Hepatocyte (in vitro differentiated cells): ENCODE measurements around the gene PLXNB2. TPM values are rescaled to one million over a fixed set of nuclear protein-coding genes. Genes with fewer than 3 reads are reported as not detected.

Experiments used
- DNase-seq: peaks from one replicate; pipeline ENCODE4 v3.0.0-alpha.2; 2016; ENCODE audit warnings: low spot score
- H2AFZ ChIP-seq: fragments of 200-600 bp; sonication (generic); 2 replicates; pipeline ENCODE4 v1.6.0; 2016; ENCODE audit warnings: antibody characterized with exemption, mild to moderate bottlenecking
- H3K27ac ChIP-seq: fragments of 200-600 bp; sonication (generic); 2 replicates; pipeline ENCODE4 v1.5.1; 2016; ENCODE audit warnings: mild to moderate bottlenecking
- H3K27me3 ChIP-seq: fragments of 200-600 bp; sonication (generic); 2 replicates; pipeline ENCODE4 v1.6.1; 2016
- H3K36me3 ChIP-seq: fragments of 200-600 bp; sonication (generic); replicated peaks from 2 replicates; pipeline ENCODE4 v1.5.1; 2016; ENCODE audit warnings: low read depth; ENCODE audit not compliant: insufficient read depth
- H3K4me1 ChIP-seq: fragments of 200-600 bp; sonication (generic); 2 replicates; pipeline ENCODE4 v1.5.1; 2016; ENCODE audit warnings: mild to moderate bottlenecking, moderate library complexity; ENCODE audit not compliant: insufficient read depth
- H3K4me2 ChIP-seq: fragments of 200-600 bp; sonication (generic); 2 replicates; pipeline ENCODE4 v1.6.0; 2016
- H3K4me3 ChIP-seq: fragments of 200-600 bp; sonication (generic); 2 replicates; pipeline ENCODE4 v1.5.1; 2016; ENCODE audit warnings: mild to moderate bottlenecking
- H3K79me2 ChIP-seq: fragments of 200-600 bp; sonication (generic); 2 replicates; pipeline ENCODE4 v1.6.0; 2017; ENCODE audit warnings: mild to moderate bottlenecking
- H3K9me2 ChIP-seq: fragments of 200-600 bp; sonication (generic); replicated peaks from 2 replicates; pipeline ENCODE4 v1.6.0; 2017; ENCODE audit warnings: mild to moderate bottlenecking; ENCODE audit not compliant: insufficient read depth
- H3K9me3 ChIP-seq: fragments of 200-600 bp; sonication (generic); 2 replicates; pipeline ENCODE4 v1.5.1; 2016; ENCODE audit warnings: low read depth, mild to moderate bottlenecking
- H4K20me1 ChIP-seq: fragments of 200-600 bp; sonication (generic); 2 replicates; pipeline ENCODE4 v1.6.0; 2016; ENCODE audit warnings: mild to moderate bottlenecking; ENCODE audit not compliant: insufficient read depth, poor library complexity, severe bottlenecking
- EZH2 ChIP-seq: fragments of 200-600 bp; sonication (generic); IDR thresholded peaks from 2 replicates; pipeline ENCODE4 v1.6.1; 2016; ENCODE audit warnings: antibody characterized with exemption, mild to moderate bottlenecking, borderline replicate concordance
- EZH2phosphoT487 ChIP-seq: fragments of 200-600 bp; sonication (generic); IDR thresholded peaks from one replicate; pipeline ENCODE4 v1.6.1; 2018; ENCODE audit warnings: antibody characterized with exemption, mild to moderate bottlenecking, low read depth, moderate library complexity; ENCODE audit not compliant: unreplicated experiment, severe bottlenecking
- WGBS: methylation state at CpG from one replicate; pipeline ENCODE4 v1.1.6; 2016; ENCODE audit warnings: low lambda C conversion rate; ENCODE audit errors: missing lambda C conversion rate; 5-methylcytosine and 5-hydroxymethylcytosine counted together
- polyA plus RNA-seq: library from polyadenylated mRNA; unstranded; fragments of >200 nt; fragmentation: Nextera tagmentation; extraction: Ambion mirVana; gene quantifications from 2 replicates; pipeline ENCODE4 v1.2.1, GENCODE V29; 2016
- total RNA-seq: library from RNA; depleted of rRNA; stranded (reverse); fragments of >200 nt; gene quantifications from 2 replicates; pipeline ENCODE4 v1.2.3, GENCODE V29; 2014
- TF ChIP-seq, protein P1 (sequence below): fragments of 200-600 bp; sonication (generic); IDR thresholded peaks from 2 replicates; pipeline ENCODE4 v1.5.1; 2016; ENCODE audit warnings: antibody characterized with exemption, mild to moderate bottlenecking; ENCODE audit not compliant: poor library complexity

PLXNB2 gene
- total and polyA plus RNA-seq, 2 experiments from 2014 or later: 113 to 147 TPM

DNA sequence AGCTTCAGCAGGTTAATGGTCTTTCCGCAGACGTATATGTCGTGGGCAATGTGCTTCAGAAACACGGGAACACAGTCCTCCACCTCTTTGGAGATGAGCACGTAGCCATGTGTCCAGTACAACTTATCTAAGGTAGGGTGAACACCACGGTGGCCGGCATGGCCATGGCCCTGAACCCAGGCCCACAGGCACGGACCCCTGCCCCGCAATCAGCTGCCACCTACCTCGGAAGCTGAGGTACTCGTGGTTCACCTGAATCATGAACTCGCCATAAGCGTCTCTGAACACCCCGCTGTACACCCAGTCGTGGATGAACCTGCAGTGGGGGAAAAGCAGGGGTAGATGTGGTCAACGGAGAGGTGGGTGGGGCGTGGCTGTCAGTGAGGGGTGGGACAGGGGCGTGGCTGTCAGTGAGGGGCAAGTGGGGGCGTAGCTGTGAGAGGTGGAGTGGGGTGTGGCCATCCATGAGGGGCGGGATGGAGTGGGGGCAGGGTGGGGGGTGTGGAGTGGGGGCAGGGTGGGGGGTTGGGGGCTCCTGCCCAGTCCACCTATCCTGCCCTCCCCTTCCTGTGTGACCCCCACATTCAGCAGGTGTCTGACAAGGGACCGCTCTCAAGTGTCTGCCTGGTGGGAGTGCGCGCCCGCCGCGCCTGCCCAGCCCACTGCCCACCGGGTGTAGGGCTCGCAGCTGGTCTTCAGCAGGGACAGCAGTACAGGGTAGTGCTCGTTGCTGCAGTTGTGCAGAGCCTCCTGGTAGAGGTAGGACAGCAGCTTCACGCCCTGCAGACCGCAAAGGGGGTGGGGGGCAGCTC lies 81.2 kb downstream of the PLXNB2 start:
- Histone ChIP-seq H2AFZ (no peak overlapping the region), H3K4me3 (no peak overlapping the region), H3K9me3 (no peaks in the 10 kb centered on the region), H3K4me1 (no peaks in the 10 kb centered on the region), H3K9me2 (no peaks in the 10 kb centered on the region), H4K20me1 (no peaks in the 10 kb centered on the region), H3K27ac (no peak overlapping the region), H3K36me3 (no peaks in the 10 kb centered on the region), H3K79me2 (no peaks in the 10 kb centered on the region), H3K27me3 (no peaks in the 10 kb centered on the region), H3K4me2 (no peak overlapping the region)
- no peak for DNase-seq
- 96% methylated on average over 27 of the region's 31 CpGs for WGBS
- TF ChIP-seq EZH2phosphoT487: no peak
- TF ChIP-seq, protein P1, sequence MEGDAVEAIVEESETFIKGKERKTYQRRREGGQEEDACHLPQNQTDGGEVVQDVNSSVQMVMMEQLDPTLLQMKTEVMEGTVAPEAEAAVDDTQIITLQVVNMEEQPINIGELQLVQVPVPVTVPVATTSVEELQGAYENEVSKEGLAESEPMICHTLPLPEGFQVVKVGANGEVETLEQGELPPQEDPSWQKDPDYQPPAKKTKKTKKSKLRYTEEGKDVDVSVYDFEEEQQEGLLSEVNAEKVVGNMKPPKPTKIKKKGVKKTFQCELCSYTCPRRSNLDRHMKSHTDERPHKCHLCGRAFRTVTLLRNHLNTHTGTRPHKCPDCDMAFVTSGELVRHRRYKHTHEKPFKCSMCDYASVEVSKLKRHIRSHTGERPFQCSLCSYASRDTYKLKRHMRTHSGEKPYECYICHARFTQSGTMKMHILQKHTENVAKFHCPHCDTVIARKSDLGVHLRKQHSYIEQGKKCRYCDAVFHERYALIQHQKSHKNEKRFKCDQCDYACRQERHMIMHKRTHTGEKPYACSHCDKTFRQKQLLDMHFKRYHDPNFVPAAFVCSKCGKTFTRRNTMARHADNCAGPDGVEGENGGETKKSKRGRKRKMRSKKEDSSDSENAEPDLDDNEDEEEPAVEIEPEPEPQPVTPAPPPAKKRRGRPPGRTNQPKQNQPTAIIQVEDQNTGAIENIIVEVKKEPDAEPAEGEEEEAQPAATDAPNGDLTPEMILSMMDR: no peak
- TF ChIP-seq EZH2: no peak

DNA sequence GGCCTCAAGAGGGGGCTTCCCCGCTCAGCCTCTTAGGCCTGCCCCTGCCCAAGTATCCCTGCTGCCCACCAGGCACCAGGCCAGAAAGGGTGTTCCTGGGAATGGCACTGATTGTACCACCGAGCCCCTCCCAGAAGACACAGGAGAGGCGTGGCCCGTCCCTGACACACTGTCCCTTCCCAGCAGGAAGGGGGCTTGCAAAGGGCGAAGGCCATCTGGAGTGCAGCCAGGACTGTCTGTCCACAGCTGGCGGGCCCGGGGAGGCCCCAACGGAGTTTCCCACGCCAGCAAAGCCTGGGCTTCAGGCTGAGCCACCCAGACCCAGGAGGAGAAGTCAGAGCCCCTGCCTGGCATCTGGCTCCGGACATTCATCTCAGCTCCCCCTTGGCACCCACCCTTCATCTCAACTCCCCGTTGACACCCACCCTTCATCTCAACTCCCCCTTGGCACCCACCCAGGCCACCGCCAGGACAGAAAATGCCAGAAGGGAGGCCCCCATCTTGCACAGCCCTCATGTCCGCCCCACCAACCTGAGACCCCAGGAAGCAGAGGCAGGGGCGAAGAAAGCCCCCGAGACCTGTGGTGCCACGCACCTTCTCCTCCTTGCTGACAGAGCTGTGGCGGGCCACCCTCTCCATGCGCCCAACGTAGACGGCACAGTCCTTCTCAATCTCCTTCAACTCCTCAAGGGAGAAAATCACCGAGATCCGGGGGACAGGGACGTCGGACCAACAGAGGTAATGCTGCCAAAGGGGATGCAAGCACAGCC lies 82.1 kb downstream of the PLXNB2 start:
- Histone ChIP-seq H3K9me2 (no peaks in the 10 kb centered on the region), H3K4me2 (no peak overlapping the region), H2AFZ (no peak overlapping the region), H3K79me2 (no peaks in the 10 kb centered on the region), H4K20me1 (no peaks in the 10 kb centered on the region), H3K27me3 (no peaks in the 10 kb centered on the region), H3K4me1 (no peaks in the 10 kb centered on the region), H3K36me3 (no peaks in the 10 kb centered on the region), H3K27ac (no peak overlapping the region), H3K9me3 (no peaks in the 10 kb centered on the region), H3K4me3 (no peak overlapping the region)
- 94% methylated on average over 20 of the region's 24 CpGs for WGBS
- TF ChIP-seq EZH2 (no peak), EZH2phosphoT487 (no peak)
- TF ChIP-seq, protein P1: no peak
- DNase-seq: no peak

Other genes with a start within 250 kb of the PLXNB2 start
- not detected in 2 replicates for gene TTLL8, start 249.3 kb downstream of the PLXNB2 start, total RNA-seq
- not detected in 2 replicates for gene TTLL8, start 249.3 kb downstream of the PLXNB2 start, polyA plus RNA-seq
- 3.7 and 8.2 TPM in 2 replicates for gene MLC1, start 222.2 kb downstream of the PLXNB2 start, total RNA-seq
- 3.3 and 3.4 TPM in 2 replicates for gene MLC1, start 222.2 kb downstream of the PLXNB2 start, polyA plus RNA-seq
- 0.92 and 3.6 TPM in 2 replicates for gene MOV10L1, start 217.6 kb downstream of the PLXNB2 start, total RNA-seq
- gene MOV10L1, start 217.6 kb downstream of the PLXNB2 start, polyA plus RNA-seq: 0.36 and 2.0 TPM in 2 replicates
- 0.60 and 2.1 TPM in 2 replicates for gene PANX2, start 136.9 kb downstream of the PLXNB2 start, total RNA-seq
- gene PANX2, start 136.9 kb downstream of the PLXNB2 start, polyA plus RNA-seq: 0.44 and 1.2 TPM in 2 replicates
- gene TRABD, start 121.7 kb downstream of the PLXNB2 start, total RNA-seq: 25.4 and 25.9 TPM in 2 replicates
- 62.3 and 70.5 TPM in 2 replicates for gene TRABD, start 121.7 kb downstream of the PLXNB2 start, polyA plus RNA-seq
- 27.3 and 31.6 TPM in 2 replicates for gene SELENOO, start 106.6 kb downstream of the PLXNB2 start, total RNA-seq
- 35.2 and 37.7 TPM in 2 replicates for gene SELENOO, start 106.6 kb downstream of the PLXNB2 start, polyA plus RNA-seq
- gene TUBGCP6, start 62.6 kb downstream of the PLXNB2 start, total RNA-seq: 14.0 and 26.2 TPM in 2 replicates
- gene TUBGCP6, start 62.6 kb downstream of the PLXNB2 start, polyA plus RNA-seq: 31.5 and 44.1 TPM in 2 replicates
- gene HDAC10, start 56.4 kb downstream of the PLXNB2 start, total RNA-seq: 21.5 and 23.8 TPM in 2 replicates
- gene HDAC10, start 56.4 kb downstream of the PLXNB2 start, polyA plus RNA-seq: 30.2 and 40.5 TPM in 2 replicates
- 12.5 and 13.8 TPM in 2 replicates for gene MAPK12, start 46.0 kb downstream of the PLXNB2 start, total RNA-seq
- gene MAPK12, start 46.0 kb downstream of the PLXNB2 start, polyA plus RNA-seq: 33.8 and 51.4 TPM in 2 replicates
- gene MAPK11, start 37.3 kb downstream of the PLXNB2 start, total RNA-seq: 1.4 and 2.3 TPM in 2 replicates
- gene MAPK11, start 37.3 kb downstream of the PLXNB2 start, polyA plus RNA-seq: 0.62 and 1.1 TPM in 2 replicates
- 3.1 and 3.3 TPM in 2 replicates for gene DENND6B, start 19.4 kb upstream of the PLXNB2 start, total RNA-seq
- gene DENND6B, start 19.4 kb upstream of the PLXNB2 start, polyA plus RNA-seq: 8.7 and 9.0 TPM in 2 replicates
- gene PPP6R2, start 35.7 kb upstream of the PLXNB2 start, total RNA-seq: 43.9 and 57.9 TPM in 2 replicates
- gene PPP6R2, start 35.7 kb upstream of the PLXNB2 start, polyA plus RNA-seq: 44.1 and 47.0 TPM in 2 replicates
- gene SBF1, start 167.4 kb upstream of the PLXNB2 start, total RNA-seq: 26.1 and 34.5 TPM in 2 replicates
- gene SBF1, start 167.4 kb upstream of the PLXNB2 start, polyA plus RNA-seq: 38.0 and 49.5 TPM in 2 replicates
- gene ADM2, start 173.9 kb upstream of the PLXNB2 start, total RNA-seq: 3.0 and 4.1 TPM in 2 replicates
- 5.0 and 5.1 TPM in 2 replicates for gene ADM2, start 173.9 kb upstream of the PLXNB2 start, polyA plus RNA-seq
- gene MIOX, start 179.2 kb upstream of the PLXNB2 start, total RNA-seq: not detected in 2 replicates
- not detected in 2 replicates for gene MIOX, start 179.2 kb upstream of the PLXNB2 start, polyA plus RNA-seq
- gene LMF2, start 200.1 kb upstream of the PLXNB2 start, total RNA-seq: 22.4 and 32.8 TPM in 2 replicates
- gene LMF2, start 200.1 kb upstream of the PLXNB2 start, polyA plus RNA-seq: 97.6 and 128 TPM in 2 replicates
- 24.4 and 25.6 TPM in 2 replicates for gene NCAPH2, start 200.6 kb upstream of the PLXNB2 start, total RNA-seq
- 40.6 and 48.0 TPM in 2 replicates for gene NCAPH2, start 200.6 kb upstream of the PLXNB2 start, polyA plus RNA-seq
- 2.0 and 4.1 TPM in 2 replicates for gene SCO2, start 218.0 kb upstream of the PLXNB2 start, total RNA-seq
- gene SCO2, start 218.0 kb upstream of the PLXNB2 start, polyA plus RNA-seq: 9.7 and 11.2 TPM in 2 replicates
- 36.6 and 46.4 TPM in 2 replicates for gene TYMP, start 222.4 kb upstream of the PLXNB2 start, total RNA-seq
- 85.7 and 105 TPM in 2 replicates for gene TYMP, start 222.4 kb upstream of the PLXNB2 start, polyA plus RNA-seq
- 0.92 and 1.7 TPM in 2 replicates for gene KLHDC7B, start 238.3 kb upstream of the PLXNB2 start, total RNA-seq
- 0.75 and 1.4 TPM in 2 replicates for gene KLHDC7B, start 238.3 kb upstream of the PLXNB2 start, polyA plus RNA-seq